ENCODE data around the gene SOD3.

The SOD3 gene

GRCh38 chr4:24805067-24805466, 9.7 kb downstream of the SOD3 start:
- DNase-seq = no peak

GRCh38 chr4:24805566-24805965, 10.2 kb downstream of the SOD3 start:
- DNase-seq = no peak

- no peak for DNase-seq
Measured at GRCh38 chr4:24806206-24806990, 11.0 kb downstream of the SOD3 start.

GRCh38 chr4:24807611-24808010, 12.2 kb downstream of the SOD3 start:
- DNase-seq = no peak

- no peak for DNase-seq
Measured at GRCh38 chr4:24808261-24808660, 12.9 kb downstream of the SOD3 start.

GRCh38 chr4:24808955-24809354, 13.6 kb downstream of the SOD3 start:
- no peak for DNase-seq

GRCh38 chr4:24809376-24809775, 14.0 kb downstream of the SOD3 start:
- no peak for DNase-seq

GRCh38 chr4:24809815-24810405, 14.5 kb downstream of the SOD3 start:
- DNase-seq = no peak

GRCh38 chr4:24810871-24811631, 15.7 kb downstream of the SOD3 start:
- no peak for DNase-seq

- no peak for DNase-seq
Measured at GRCh38 chr4:24813732-24814131, 18.4 kb downstream of the SOD3 start.

GRCh38 chr4:24816797-24817196, 21.4 kb downstream of the SOD3 start:
- DNase-seq = no peak

- DNase-seq = no peak
Measured at GRCh38 chr4:24820541-24820940, 25.2 kb downstream of the SOD3 start.

- DNase-seq = peak; percentile 40
Measured at GRCh38 chr4:24824720-24825119, 29.3 kb downstream of the SOD3 start.

GRCh38 chr4:24831637-24832036, 36.3 kb downstream of the SOD3 start:
- DNase-seq = no peak

- DNase-seq = no peak
Measured at GRCh38 chr4:24835696-24836095, 40.3 kb downstream of the SOD3 start.

- no peak for DNase-seq
Measured at GRCh38 chr4:24836661-24837242, 41.4 kb downstream of the SOD3 start.

- DNase-seq = peak; percentile 90
Measured at GRCh38 chr4:24837336-24837735, 42.0 kb downstream of the SOD3 start.

GRCh38 chr4:24837781-24838180, 42.4 kb downstream of the SOD3 start:
- peak; percentile 57 for DNase-seq

GRCh38 chr4:24840362-24840761, 45.0 kb downstream of the SOD3 start:
- DNase-seq = no peak

GRCh38 chr4:24840826-24841543, 45.6 kb downstream of the SOD3 start:
- peak; percentile 57 for DNase-seq

GRCh38 chr4:24842356-24842755, 47.0 kb downstream of the SOD3 start:
- DNase-seq = no peak

- no peak for DNase-seq
Measured at GRCh38 chr4:24843096-24843495, 47.7 kb downstream of the SOD3 start.

GRCh38 chr4:24845132-24845531, 49.8 kb downstream of the SOD3 start:
- no peak for DNase-seq

Data from DMS79 treated with DMSO at 0.1 percent for 48 hours (cell line).